Measurements from ENCODE around the gene PXMP4.
A peak's percentile ranks its signal among the peaks of the same experiment; 100 is the strongest.

PXMP4 gene

GRCh38 chr20:33727806-33728205 lies 7.7 kb upstream of the PXMP4 start:
- H3K4me3 ChIP-seq (ENCODE audit: low read depth, low read length): no peak overlapping the region
- no peak for DNase-seq (ENCODE audit: low read depth)
- TF ChIP-seq CTCF (conservative IDR thresholded peaks at IDR 0.05; ENCODE audit: low read depth, low read length): no peak

GRCh38 chr20:33727115-33727479 lies 7.0 kb upstream of the PXMP4 start:
- H3K4me3 ChIP-seq (ENCODE audit: low read depth, low read length): no peak overlapping the region
- TF ChIP-seq CTCF (conservative IDR thresholded peaks at IDR 0.05; ENCODE audit: low read depth, low read length): no peak
- DNase-seq (ENCODE audit: low read depth): no peak

- DNase-seq (ENCODE audit: low read depth): peak; percentile 23
- H3K4me3 ChIP-seq (ENCODE audit: low read depth, low read length): no peak overlapping the region
- TF ChIP-seq CTCF (conservative IDR thresholded peaks at IDR 0.05; ENCODE audit: low read depth, low read length): no peak
These were observed 5.6 kb upstream of the PXMP4 start for GRCh38 chr20:33725607-33726264.

GRCh38 chr20:33724439-33725094 lies 4.5 kb upstream of the PXMP4 start:
- DNase-seq (ENCODE audit: low read depth): peak; percentile 60
- H3K4me3 ChIP-seq (ENCODE audit: low read depth, low read length): no peak overlapping the region
- no peak for TF ChIP-seq CTCF (conservative IDR thresholded peaks at IDR 0.05; ENCODE audit: low read depth, low read length)

- no peak for DNase-seq (ENCODE audit: low read depth)
- no peak for TF ChIP-seq CTCF (conservative IDR thresholded peaks at IDR 0.05; ENCODE audit: low read depth, low read length)
- H3K4me3 ChIP-seq (ENCODE audit: low read depth, low read length): no peak overlapping the region
These were observed 1.5 kb upstream of the PXMP4 start for GRCh38 chr20:33721391-33722140.

- TF ChIP-seq CTCF (conservative IDR thresholded peaks at IDR 0.05; ENCODE audit: low read depth, low read length): no peak
- no peak for DNase-seq (ENCODE audit: low read depth)
- H3K4me3 ChIP-seq (ENCODE audit: low read depth, low read length): peak overlapping the region; percentile 99
These were observed 677 bp downstream of the PXMP4 start for GRCh38 chr20:33719277-33719988.

All from choroid plexus epithelial cell (primary cell).